Measurements from ENCODE around the gene PTGR3.

- TF ChIP-seq PATZ1 (CRISPR knock-in tag; IDR thresholded peaks at IDR 0.05; ENCODE audit: borderline replicate concordance) (no peak), CREB5 (CRISPR knock-in tag; IDR thresholded peaks at IDR 0.05; ENCODE audit: low read depth) (no peak), RARB (CRISPR knock-in tag; IDR thresholded peaks at IDR 0.05) (no peak), ZFP30 (CRISPR knock-in tag; IDR thresholded peaks at IDR 0.05) (no peak), BACH2 (CRISPR knock-in tag; IDR thresholded peaks at IDR 0.05; ENCODE audit: borderline replicate concordance) (no peak), ZNF8 (CRISPR knock-in tag; IDR thresholded peaks at IDR 0.05) (no peak), ISL1 (CRISPR knock-in tag; IDR thresholded peaks at IDR 0.05) (no peak), OSR1 (CRISPR knock-in tag; IDR thresholded peaks at IDR 0.05) (no peak), GLIS3 (CRISPR knock-in tag; IDR thresholded peaks at IDR 0.05) (no peak), SNAI2 (CRISPR knock-in tag; IDR thresholded peaks at IDR 0.05) (no peak), PPARA (CRISPR knock-in tag; IDR thresholded peaks at IDR 0.05; ENCODE audit: borderline replicate concordance) (no peak)
These were observed 13.5 kb upstream of the PTGR3 start for GRCh38 chr18:75222407-75222806.

All from SK-N-SH treated with all-trans-retinoic acid at 6 μM for 48 hours (cell line).